Hepatocyte (in vitro differentiated cells): ENCODE measurements around the gene UBE2O.

Experiments used
- EZH2phosphoT487 ChIP-seq: fragments of 200-600 bp; sonication (generic); IDR thresholded peaks from one replicate; pipeline ENCODE4 v1.6.1; 2018; ENCODE audit warnings: antibody characterized with exemption, mild to moderate bottlenecking, low read depth, moderate library complexity; ENCODE audit not compliant: unreplicated experiment, severe bottlenecking
- TF ChIP-seq, protein P1 (sequence below): fragments of 200-600 bp; sonication (generic); IDR thresholded peaks from 2 replicates; pipeline ENCODE4 v1.5.1; 2016; ENCODE audit warnings: antibody characterized with exemption, mild to moderate bottlenecking; ENCODE audit not compliant: poor library complexity

DNA sequence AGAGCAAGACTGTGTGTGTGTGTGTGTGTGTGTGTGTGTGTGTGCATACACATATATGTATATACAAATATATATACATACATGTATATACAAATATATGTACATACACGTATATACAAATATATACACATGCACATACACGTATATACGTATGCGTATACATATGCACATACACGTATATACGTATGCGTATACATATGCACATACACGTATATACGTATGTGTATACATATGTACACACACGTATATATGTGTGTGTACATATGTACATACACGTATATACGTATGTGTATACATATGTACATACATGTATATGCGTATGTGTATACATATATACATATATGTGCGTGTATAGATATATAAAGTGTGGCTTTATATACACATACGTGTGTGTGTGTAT lies 37.2 kb downstream of the UBE2O start:
- TF ChIP-seq EZH2phosphoT487 = no peak
- TF ChIP-seq, protein P1, sequence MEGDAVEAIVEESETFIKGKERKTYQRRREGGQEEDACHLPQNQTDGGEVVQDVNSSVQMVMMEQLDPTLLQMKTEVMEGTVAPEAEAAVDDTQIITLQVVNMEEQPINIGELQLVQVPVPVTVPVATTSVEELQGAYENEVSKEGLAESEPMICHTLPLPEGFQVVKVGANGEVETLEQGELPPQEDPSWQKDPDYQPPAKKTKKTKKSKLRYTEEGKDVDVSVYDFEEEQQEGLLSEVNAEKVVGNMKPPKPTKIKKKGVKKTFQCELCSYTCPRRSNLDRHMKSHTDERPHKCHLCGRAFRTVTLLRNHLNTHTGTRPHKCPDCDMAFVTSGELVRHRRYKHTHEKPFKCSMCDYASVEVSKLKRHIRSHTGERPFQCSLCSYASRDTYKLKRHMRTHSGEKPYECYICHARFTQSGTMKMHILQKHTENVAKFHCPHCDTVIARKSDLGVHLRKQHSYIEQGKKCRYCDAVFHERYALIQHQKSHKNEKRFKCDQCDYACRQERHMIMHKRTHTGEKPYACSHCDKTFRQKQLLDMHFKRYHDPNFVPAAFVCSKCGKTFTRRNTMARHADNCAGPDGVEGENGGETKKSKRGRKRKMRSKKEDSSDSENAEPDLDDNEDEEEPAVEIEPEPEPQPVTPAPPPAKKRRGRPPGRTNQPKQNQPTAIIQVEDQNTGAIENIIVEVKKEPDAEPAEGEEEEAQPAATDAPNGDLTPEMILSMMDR = no peak
